ENCODE data around the gene MRM1.

DNA sequence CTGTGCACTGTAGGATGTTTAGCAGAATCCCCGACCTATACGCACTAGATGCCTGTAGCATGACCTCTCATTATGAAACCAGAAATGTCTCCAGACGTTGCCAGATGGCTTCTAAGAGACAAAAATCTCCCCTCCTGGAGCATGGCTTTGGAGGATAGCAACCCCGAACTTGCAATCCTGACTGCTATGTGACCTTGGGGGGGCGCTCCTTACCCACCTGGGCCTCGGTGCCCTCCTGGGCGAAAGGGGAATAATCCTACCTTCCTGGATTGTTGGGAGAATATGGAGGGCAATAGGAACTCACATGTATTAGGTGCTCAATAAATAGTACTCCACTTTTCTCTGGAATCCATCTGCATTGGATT is 8.1 kb downstream of the MRM1 start:
- TF ChIP-seq NR3C1 (CRISPR knock-in tag; conservative IDR thresholded peaks at IDR 0.05; ENCODE audit: low read depth) (no peak), NR2C2 (CRISPR knock-in tag; IDR thresholded peaks at IDR 0.05) (no peak), ZNF232 (CRISPR knock-in tag; IDR thresholded peaks at IDR 0.05) (no peak), FOXJ3 (CRISPR knock-in tag; IDR thresholded peaks at IDR 0.05; ENCODE audit: borderline replicate concordance) (no peak), E2F1 (CRISPR knock-in tag; IDR thresholded peaks at IDR 0.05) (no peak), CTCF (IDR thresholded peaks at IDR 0.05) (peak; percentile 12; the same call in 1 of the 2 replicates), SMAD3 (CRISPR knock-in tag; IDR thresholded peaks at IDR 0.05; ENCODE audit: borderline replicate concordance) (no peak), SP1 (CRISPR knock-in tag; conservative IDR thresholded peaks at IDR 0.05) (no peak), TCF7 (CRISPR knock-in tag; IDR thresholded peaks at IDR 0.05; ENCODE audit: low read depth) (no peak)
- TF ChIP-seq, protein P1, sequence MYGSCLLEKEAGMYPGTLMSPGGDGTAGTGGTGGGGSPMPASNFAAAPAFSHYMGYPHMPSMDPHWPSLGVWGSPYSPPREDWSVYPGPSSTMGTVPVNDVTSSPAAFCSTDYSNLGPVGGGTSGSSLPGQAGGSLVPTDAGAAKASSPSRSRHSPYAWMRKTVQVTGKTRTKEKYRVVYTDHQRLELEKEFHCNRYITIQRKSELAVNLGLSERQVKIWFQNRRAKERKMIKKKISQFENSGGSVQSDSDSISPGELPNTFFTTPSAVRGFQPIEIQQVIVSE (CRISPR knock-in tag; IDR thresholded peaks at IDR 0.05; ENCODE audit: borderline replicate concordance): no peak

Data from WTC11 (cell line).